HUDEP-2 (cell line): ENCODE data around the gene ITGA6.

Experiments
- DNase-seq, 76 experiments: peaks; one replicate each; lab custom pipeline; 2025; ENCODE audit not compliant: unreplicated experiment in 76 of 76; lab: John Stamatoyannopoulos, UW

The ITGA6 gene

GRCh38 chr2:172462849-172463381, 35.5 kb downstream of the ITGA6 start:
- DNase-seq, result no peak

- DNase-seq, result no peak
Observed at GRCh38 chr2:172464400-172465129, 37.2 kb downstream of the ITGA6 start.

- peak in 33 of 76 experiments; percentile 2 to 58 (median 23) for DNase-seq
Observed at GRCh38 chr2:172465417-172466334, 38.3 kb downstream of the ITGA6 start.

GRCh38 chr2:172467382-172467781, 40.0 kb downstream of the ITGA6 start:
- peak in 5 of 76 experiments; percentile 2 to 12 (median 8) for DNase-seq

GRCh38 chr2:172470958-172471922, 43.9 kb downstream of the ITGA6 start:
- DNase-seq, result no peak

- DNase-seq, result no peak
Observed at GRCh38 chr2:172472446-172473033, 45.2 kb downstream of the ITGA6 start.

- DNase-seq, result no peak
Observed at GRCh38 chr2:172473167-172473566, 45.8 kb downstream of the ITGA6 start.

- DNase-seq, result no peak
Observed at GRCh38 chr2:172478353-172478752, 51.0 kb downstream of the ITGA6 start.

- no peak for DNase-seq
Observed at GRCh38 chr2:172480301-172481218, 53.2 kb downstream of the ITGA6 start.

- DNase-seq, result no peak
Observed at GRCh38 chr2:172481507-172482262, 54.3 kb downstream of the ITGA6 start.

GRCh38 chr2:172484253-172484652, 56.9 kb downstream of the ITGA6 start:
- peak in 3 of 76 experiments; percentile 2 to 6 (median 2) for DNase-seq

GRCh38 chr2:172484706-172485105, 57.3 kb downstream of the ITGA6 start:
- no peak for DNase-seq

- DNase-seq, result no peak
Observed at GRCh38 chr2:172488556-172488955, 61.2 kb downstream of the ITGA6 start.

- no peak for DNase-seq
Observed at GRCh38 chr2:172489681-172490080, 62.3 kb downstream of the ITGA6 start.

- no peak for DNase-seq
Observed at GRCh38 chr2:172496160-172496608, 68.8 kb downstream of the ITGA6 start.

GRCh38 chr2:172507199-172507598, 79.8 kb downstream of the ITGA6 start:
- no peak for DNase-seq

GRCh38 chr2:172510088-172510487, 82.7 kb downstream of the ITGA6 start:
- DNase-seq, result no peak

GRCh38 chr2:172510548-172510947, 83.2 kb downstream of the ITGA6 start:
- no peak for DNase-seq
